Measurements from ENCODE around the gene ARL13B.

ARL13B gene

GRCh38 chr3:94099311-94099710, 119.4 kb downstream of the ARL13B start:
- DNase-seq (ENCODE audit: low read depth in 2 of 2) = no peak

DNA sequence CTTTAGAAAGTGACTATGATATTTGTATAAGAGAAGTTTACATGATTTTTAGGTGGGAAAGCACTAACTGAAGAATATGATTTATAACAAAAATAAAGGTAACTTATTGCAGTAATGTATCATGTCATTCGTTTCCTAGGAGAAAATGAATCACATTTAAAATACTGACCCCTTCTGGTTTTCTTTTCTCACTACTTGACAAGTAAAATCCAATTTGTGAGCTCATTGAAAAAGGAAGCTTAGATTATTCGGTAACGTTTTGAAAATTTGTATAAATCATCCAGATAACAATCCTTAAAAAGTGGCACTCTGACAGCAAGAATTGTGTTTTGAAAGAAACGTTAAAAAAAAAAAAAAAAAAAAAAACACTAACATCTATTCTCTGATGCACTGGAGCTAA, 121.9 kb downstream of the ARL13B start:
- DNase-seq (ENCODE audit: low read depth in 2 of 2) = no peak

All from stimulated activated CD4-positive, alpha-beta T cell treated with anti-CD3 and anti-CD28 coated beads, Interleukin-4, amount 100 ng/mL, for 48 hours (primary cell).